ENCODE results near the gene HDDC3. TPM values are rescaled to one million over a fixed set of nuclear protein-coding genes. Genes with fewer than 3 reads are reported as not detected.

The HDDC3 gene
- total RNA-seq, 1 experiment from 2014 or later = 18.5 TPM

- H3K36me3 ChIP-seq (ENCODE audit: low read depth, low read length) = peaks cover 26% of the 10 kb centered on the region; the same call in 1 of the 2 replicates
- DNase-seq (no peak), ATAC-seq (no peak)
- H3K27me3 ChIP-seq (ENCODE audit: low read length) = no peaks in the 10 kb centered on the region
- CTCF ChIA-PET = no interaction called here
- POLR2A ChIA-PET (ENCODE audit: unreplicated experiment) = no interaction called here
- no peak overlapping the region for H3K4me3 ChIP-seq (ENCODE audit: low read length)
- no peak overlapping the region for H3K4me2 ChIP-seq (ENCODE audit: low read length)
- intact Hi-C loops (cut with micrococcal nuclease) = no loop called here
- no peak overlapping the region for H3K9ac ChIP-seq (ENCODE audit: low read length)
- no peak overlapping the region for H2AFZ ChIP-seq (ENCODE audit: low read length)
- H3F3A ChIP-seq (ENCODE audit: low read length, unreplicated experiment) = no peaks in the 10 kb centered on the region
- no peaks in the 10 kb centered on the region for H3K9me2 ChIP-seq (replicated peaks; ENCODE audit: low read length)
- no peak overlapping the region for H3K27ac ChIP-seq (ENCODE audit: low read length)
- TF ChIP-seq EZH2phosphoT487 (IDR thresholded peaks at IDR 0.05; ENCODE audit: borderline replicate concordance, low read length) = no peak
- no peak for TF ChIP-seq CTCF (conservative IDR thresholded peaks at IDR 0.05; ENCODE audit: low read depth, low read length)
- no peak for TF ChIP-seq EZH2 (IDR thresholded peaks at IDR 0.05; ENCODE audit: low read length, unreplicated experiment)
- peaks cover 11% of the 10 kb centered on the region for H3K79me2 ChIP-seq (ENCODE audit: low read length)
- no peaks in the 10 kb centered on the region for H3K9me3 ChIP-seq (ENCODE audit: low read length)
- BruUV-seq (replicated peaks) = no TSS peak
- peaks cover 10% of the 10 kb centered on the region for H3K4me1 ChIP-seq (ENCODE audit: insufficient read depth, low read length)
- H4K20me1 ChIP-seq (ENCODE audit: low read length) = no peaks in the 10 kb centered on the region
Observed at GRCh38 chr15:90941038-90941437, 8.7 kb upstream of the HDDC3 start.

GRCh38 chr15:90939756-90940155 is 7.4 kb upstream of the HDDC3 start:
- no TSS peak for BruUV-seq (replicated peaks)
- no peak for ATAC-seq

More at GRCh38 chr15:90939756-90940155, 7.4 kb upstream of the HDDC3 start:
- no peak for DNase-seq
- Histone ChIP-seq H3K27me3 (ENCODE audit: low read length) (no peaks in the 10 kb centered on the region), H3K9me3 (ENCODE audit: low read length) (no peaks in the 10 kb centered on the region), H3K4me3 (ENCODE audit: low read length) (no peak overlapping the region), H3K4me2 (ENCODE audit: low read length) (no peak overlapping the region), H3K9me2 (replicated peaks; ENCODE audit: low read length) (no peaks in the 10 kb centered on the region), H2AFZ (ENCODE audit: low read length) (no peak overlapping the region), H3K36me3 (ENCODE audit: low read depth, low read length) (peaks cover 21% of the 10 kb centered on the region; the same call in 1 of the 2 replicates), H3K9ac (ENCODE audit: low read length) (no peak overlapping the region), H3K79me2 (ENCODE audit: low read length) (peaks cover 18% of the 10 kb centered on the region), H4K20me1 (ENCODE audit: low read length) (no peaks in the 10 kb centered on the region), H3F3A (ENCODE audit: low read length, unreplicated experiment) (no peaks in the 10 kb centered on the region), H3K4me1 (ENCODE audit: insufficient read depth, low read length) (peaks cover 11% of the 10 kb centered on the region), H3K27ac (ENCODE audit: low read length) (no peak overlapping the region)
- intact Hi-C loops (cut with micrococcal nuclease) = loop anchor here (10.0 kb wide), 1 partner anchor 95 kb away; no protein-coding TSS in a partner anchor
- ChIA-PET CTCF (no interaction called here), POLR2A (ENCODE audit: unreplicated experiment) (no interaction called here)
- no peak for TF ChIP-seq CTCF (conservative IDR thresholded peaks at IDR 0.05; ENCODE audit: low read depth, low read length)
- TF ChIP-seq EZH2phosphoT487 (IDR thresholded peaks at IDR 0.05; ENCODE audit: borderline replicate concordance, low read length) = no peak
- no peak for TF ChIP-seq EZH2 (IDR thresholded peaks at IDR 0.05; ENCODE audit: low read length, unreplicated experiment)
